Thyroid gland (tissue), 4 donors: ENCODE measurements around the gene SMARCC2.

Experiments used
- POLR2A ChIP-seq, 2 donors: fragments of 450-650 bp; IDR thresholded peaks; one replicate each; pipeline ENCODE4 v1.6.1; 2017; ENCODE audit warnings: antibody characterized with exemption in 2 of 2, mild to moderate bottlenecking in 2 of 2, moderate library complexity in 1 of 2
- TF ChIP-seq, protein P1 (sequence below), 6 experiments: fragments of 200-600 bp in 3 of 6; fragments of 450-650 bp in 3 of 6; sonication (generic) in 3 of 6; IDR thresholded peaks; one replicate each; pipeline ENCODE4 v1.5.1; 2016 to 2019; ENCODE audit warnings: antibody characterized with exemption in 6 of 6, mild to moderate bottlenecking in 2 of 6, inconsistent platforms in 1 of 6, moderate library complexity in 1 of 6

DNA sequence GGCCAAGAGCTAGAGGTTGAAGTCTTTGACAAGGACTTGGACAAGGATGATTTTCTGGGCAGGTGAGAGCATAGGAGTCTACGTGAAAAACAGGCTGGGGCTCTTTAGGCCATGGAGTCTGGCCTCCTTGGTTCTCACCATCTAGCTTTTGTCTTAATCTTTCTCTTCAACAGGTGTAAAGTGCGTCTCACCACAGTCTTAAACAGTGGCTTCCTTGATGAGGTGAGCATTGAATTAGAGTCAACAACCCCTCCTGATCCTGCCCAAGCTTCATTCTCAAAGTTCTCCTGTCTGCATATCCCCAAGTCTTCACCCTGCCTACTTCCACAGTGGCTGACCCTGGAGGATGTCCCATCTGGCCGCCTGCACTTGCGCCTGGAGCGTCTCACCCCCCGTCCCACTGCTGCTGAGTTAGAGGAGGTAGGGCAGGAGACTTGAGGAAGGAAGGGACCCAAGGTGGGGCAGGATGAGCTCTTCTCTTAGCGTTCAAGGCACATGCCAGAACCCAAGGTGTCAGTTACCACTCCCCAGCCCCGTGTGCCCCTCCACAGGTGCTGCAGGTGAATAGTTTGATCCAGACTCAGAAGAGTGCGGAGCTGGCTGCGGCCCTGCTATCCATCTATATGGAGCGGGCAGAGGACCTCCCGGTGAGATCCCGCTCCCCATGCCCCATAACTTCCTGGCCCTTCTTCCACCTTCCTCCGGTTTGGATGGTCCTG is 51.3 kb downstream of the SMARCC2 start:
- TF ChIP-seq, protein P1, sequence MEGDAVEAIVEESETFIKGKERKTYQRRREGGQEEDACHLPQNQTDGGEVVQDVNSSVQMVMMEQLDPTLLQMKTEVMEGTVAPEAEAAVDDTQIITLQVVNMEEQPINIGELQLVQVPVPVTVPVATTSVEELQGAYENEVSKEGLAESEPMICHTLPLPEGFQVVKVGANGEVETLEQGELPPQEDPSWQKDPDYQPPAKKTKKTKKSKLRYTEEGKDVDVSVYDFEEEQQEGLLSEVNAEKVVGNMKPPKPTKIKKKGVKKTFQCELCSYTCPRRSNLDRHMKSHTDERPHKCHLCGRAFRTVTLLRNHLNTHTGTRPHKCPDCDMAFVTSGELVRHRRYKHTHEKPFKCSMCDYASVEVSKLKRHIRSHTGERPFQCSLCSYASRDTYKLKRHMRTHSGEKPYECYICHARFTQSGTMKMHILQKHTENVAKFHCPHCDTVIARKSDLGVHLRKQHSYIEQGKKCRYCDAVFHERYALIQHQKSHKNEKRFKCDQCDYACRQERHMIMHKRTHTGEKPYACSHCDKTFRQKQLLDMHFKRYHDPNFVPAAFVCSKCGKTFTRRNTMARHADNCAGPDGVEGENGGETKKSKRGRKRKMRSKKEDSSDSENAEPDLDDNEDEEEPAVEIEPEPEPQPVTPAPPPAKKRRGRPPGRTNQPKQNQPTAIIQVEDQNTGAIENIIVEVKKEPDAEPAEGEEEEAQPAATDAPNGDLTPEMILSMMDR (IDR thresholded peaks at IDR 0.05): no peak
- TF ChIP-seq POLR2A (IDR thresholded peaks at IDR 0.05): no peak
